ENCODE results near the gene TMEM126B. TPM values are rescaled to one million over a fixed set of nuclear protein-coding genes. Genes with fewer than 3 reads are reported as not detected.
A peak's percentile ranks its signal among the peaks of the same experiment; 100 is the strongest.

Gene TMEM126B
- total RNA-seq, 1 donor from 2014 or later: 34.1 TPM

DNA sequence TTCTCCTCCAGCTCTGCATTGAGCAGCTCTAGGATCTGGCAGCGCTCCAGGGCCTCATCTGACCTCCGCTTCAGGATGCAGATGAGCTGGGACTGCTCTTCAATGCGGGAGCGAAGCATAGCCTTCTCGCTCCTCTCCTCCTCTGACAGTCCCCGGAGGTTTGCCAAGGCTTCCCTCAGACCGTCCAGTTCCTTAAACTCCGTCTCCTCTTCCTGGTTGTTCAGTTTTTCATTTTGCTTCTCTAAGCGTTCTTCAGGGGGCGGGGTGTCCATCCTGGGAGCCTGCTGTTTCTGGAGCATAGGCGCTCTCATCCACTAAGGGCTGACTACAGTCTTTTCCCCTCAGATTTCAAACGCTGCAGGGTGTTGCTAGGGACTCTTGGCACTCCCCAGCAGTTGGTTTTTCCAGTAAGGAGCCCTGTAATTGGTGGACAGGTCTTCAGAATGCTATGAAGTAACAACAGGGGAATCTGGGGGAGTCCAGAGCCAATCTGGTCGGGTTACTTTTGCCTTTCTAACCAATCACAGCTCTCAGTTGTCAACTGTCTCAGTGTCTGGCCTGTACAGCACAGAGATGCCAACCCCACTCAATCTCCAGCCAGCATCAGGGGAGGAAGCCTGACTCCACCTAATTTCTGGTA, 57.5 kb downstream of the TMEM126B start, which contains the start of gene CCDC89:
CCDC89 (minus strand) TSS at position 376 of the 640 bp plus-strand sequence; CDS start at position 311, 65 bp downstream.
- Histone ChIP-seq H3K4me1 (peaks cover 12% of the 10 kb centered on the region), H3K27ac (peak within 1 kb of the TSS; percentile 71), H3K9me3 (no peaks in the 10 kb centered on the region), H3K4me3 (peak within 1 kb of the TSS; percentile 40 to 41), H3K27me3 (no peaks in the 10 kb centered on the region), H3K36me3 (no peaks in the 10 kb centered on the region)
- intact Hi-C loops (cut with DNase I): no loop called here
- DNase-seq (ENCODE audit: extremely low spot score in 2 of 2): peak in 1 of 2 donors; percentile 95
- TF ChIP-seq POLR2A (IDR thresholded peaks at IDR 0.05) (no peak), POLR2AphosphoS5 (IDR thresholded peaks at IDR 0.05; ENCODE audit: insufficient read depth in 1 of 2, low read depth in 1 of 2) (peak; percentile 52 to 60)
- TF ChIP-seq, protein P1, sequence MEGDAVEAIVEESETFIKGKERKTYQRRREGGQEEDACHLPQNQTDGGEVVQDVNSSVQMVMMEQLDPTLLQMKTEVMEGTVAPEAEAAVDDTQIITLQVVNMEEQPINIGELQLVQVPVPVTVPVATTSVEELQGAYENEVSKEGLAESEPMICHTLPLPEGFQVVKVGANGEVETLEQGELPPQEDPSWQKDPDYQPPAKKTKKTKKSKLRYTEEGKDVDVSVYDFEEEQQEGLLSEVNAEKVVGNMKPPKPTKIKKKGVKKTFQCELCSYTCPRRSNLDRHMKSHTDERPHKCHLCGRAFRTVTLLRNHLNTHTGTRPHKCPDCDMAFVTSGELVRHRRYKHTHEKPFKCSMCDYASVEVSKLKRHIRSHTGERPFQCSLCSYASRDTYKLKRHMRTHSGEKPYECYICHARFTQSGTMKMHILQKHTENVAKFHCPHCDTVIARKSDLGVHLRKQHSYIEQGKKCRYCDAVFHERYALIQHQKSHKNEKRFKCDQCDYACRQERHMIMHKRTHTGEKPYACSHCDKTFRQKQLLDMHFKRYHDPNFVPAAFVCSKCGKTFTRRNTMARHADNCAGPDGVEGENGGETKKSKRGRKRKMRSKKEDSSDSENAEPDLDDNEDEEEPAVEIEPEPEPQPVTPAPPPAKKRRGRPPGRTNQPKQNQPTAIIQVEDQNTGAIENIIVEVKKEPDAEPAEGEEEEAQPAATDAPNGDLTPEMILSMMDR (IDR thresholded peaks at IDR 0.05): no peak

Other genes with a start within 250 kb of the TMEM126B start
- 10.1 TPM for gene DLG2, start 1.2 kb upstream of the TMEM126B start, total RNA-seq
- gene TMEM126A, start 19.4 kb downstream of the TMEM126B start, total RNA-seq: 15.0 TPM
- 60.9 TPM for gene CREBZF, start 36.5 kb downstream of the TMEM126B start, total RNA-seq
- not detected for gene CCDC89, start 57.6 kb downstream of the TMEM126B start, total RNA-seq
- 17.4 TPM for gene SYTL2, start 182.5 kb downstream of the TMEM126B start, total RNA-seq
- gene CCDC83, start 226.8 kb downstream of the TMEM126B start, total RNA-seq: not detected

Data from vagina (tissue), 2 donors.